Endodermal cell (in vitro differentiated cells): ENCODE data around the gene FAM193A. TPM values are rescaled to one million over a fixed set of nuclear protein-coding genes. Genes with fewer than 3 reads are reported as not detected.

ENCODE experiments used
- DNase-seq: peaks from one replicate; pipeline ENCODE4 v3.0.0-alpha.2; 2017
- H3K27ac ChIP-seq: 2 replicates; pipeline ENCODE4 v1.5.1; 2013; ENCODE audit warnings: mild to moderate bottlenecking, low read depth, low read length, moderate library complexity
- H3K27me3 ChIP-seq: 2 replicates; pipeline ENCODE4 v1.6.1; 2013; ENCODE audit warnings: mild to moderate bottlenecking, low read length, moderate library complexity; ENCODE audit not compliant: insufficient read depth, control insufficient read depth, poor library complexity, severe bottlenecking
- H3K36me3 ChIP-seq: 2 replicates; pipeline ENCODE4 v1.7.0; 2013; ENCODE audit warnings: mild to moderate bottlenecking, low read length, moderate library complexity; ENCODE audit not compliant: control insufficient read depth, insufficient read depth
- H3K4me1 ChIP-seq: one replicate; pipeline ENCODE4 v1.7.0; 2013; ENCODE audit warnings: low read length; ENCODE audit not compliant: control insufficient read depth, insufficient read depth
- H3K4me3 ChIP-seq: 2 replicates; pipeline ENCODE4 v1.5.1; 2013; ENCODE audit warnings: mild to moderate bottlenecking, low read length, moderate library complexity
- H3K9ac ChIP-seq: 2 replicates; pipeline ENCODE4 v1.6.1; 2013; ENCODE audit warnings: mild to moderate bottlenecking, low read length, moderate library complexity; ENCODE audit not compliant: poor library complexity, severe bottlenecking; ENCODE audit errors: extremely low read depth
- H3K9me3 ChIP-seq: 2 replicates; pipeline ENCODE4 v1.6.1; 2013; ENCODE audit warnings: mild to moderate bottlenecking, low read length, moderate library complexity; ENCODE audit not compliant: control insufficient read depth
- H3K27ac Mint-ChIP-seq: 2 replicates; pipeline ENCODE4 v1.8.0; 2020; ENCODE audit warnings: mixed read lengths
- H3K27me3 Mint-ChIP-seq: 2 replicates; pipeline ENCODE4 v1.8.0; 2021; ENCODE audit warnings: mild to moderate bottlenecking, mixed read lengths; ENCODE audit not compliant: insufficient read depth
- H3K36me3 Mint-ChIP-seq: 2 replicates; pipeline ENCODE4 v1.8.0; 2020; ENCODE audit warnings: low read depth, mixed read lengths
- H3K4me1 Mint-ChIP-seq: 2 replicates; pipeline ENCODE4 v1.8.0; 2020; ENCODE audit warnings: mixed read lengths
- H3K4me3 Mint-ChIP-seq: 2 replicates; pipeline ENCODE4 v1.8.0; 2020; ENCODE audit warnings: mild to moderate bottlenecking, moderate library complexity, mixed read lengths
- H3K9me3 Mint-ChIP-seq: 2 replicates; pipeline ENCODE4 v1.8.0; 2020; ENCODE audit warnings: mild to moderate bottlenecking, mixed read lengths
- CTCF ChIP-seq: fragments of 200-600 bp; sonication (generic); conservative IDR thresholded peaks from 2 replicates; pipeline ENCODE4 v1.5.0; 2021; ENCODE audit warnings: antibody characterized with exemption, mild to moderate bottlenecking
- WGBS, 2 experiments: methylation state at CpG; one replicate each; pipeline versions ENCODE4 v1.1.5 to v1.1.7; 2013; ENCODE audit warnings: missing lambda C conversion rate in 2 of 2, mixed read lengths in 1 of 2; ENCODE audit not compliant: insufficient coverage in 1 of 2, insufficient read length in 1 of 2; 5-methylcytosine and 5-hydroxymethylcytosine counted together
- total RNA-seq, 2 donors: library from RNA; stranded (reverse); fragmentation: NEBNext Ultra II Directional in 1 of 2; extraction: Animal tissue kit (Norgen Biotek cat#: 25700) in 1 of 2; gene quantifications; 2 replicates in 1 of 2; 3 replicates in 1 of 2; pipeline ENCODE4 v1.2.1, GENCODE V29; 2021

FAM193A gene
- total RNA-seq, 2 donors from 2014 or later: 32.1 to 39.0 TPM

GRCh38 chr4:2744576-2745270 is 208.3 kb downstream of the FAM193A start:
- no peak overlapping the region for H3K9ac ChIP-seq
- no peaks in the 10 kb centered on the region for H3K9me3 Mint-ChIP-seq
- H3K4me1 ChIP-seq: no peaks in the 10 kb centered on the region
- no peaks in the 10 kb centered on the region for H3K27me3 ChIP-seq
- WGBS, 2 experiments: 90 to 92% methylated on average over 22 to 28 of the region's 28 CpGs
- no peak overlapping the region for H3K4me3 ChIP-seq
- H3K36me3 Mint-ChIP-seq: peaks cover 48% of the 10 kb centered on the region
- H3K27ac ChIP-seq: no peak overlapping the region
- H3K4me1 Mint-ChIP-seq: no peaks in the 10 kb centered on the region
- H3K36me3 ChIP-seq: peaks cover 48% of the 10 kb centered on the region
- H3K27me3 Mint-ChIP-seq: no peaks in the 10 kb centered on the region
- H3K27ac Mint-ChIP-seq: no peak overlapping the region
- H3K4me3 Mint-ChIP-seq: no peak overlapping the region
- no peak for TF ChIP-seq CTCF
- H3K9me3 ChIP-seq: no peaks in the 10 kb centered on the region
- DNase-seq: no peak

DNA sequence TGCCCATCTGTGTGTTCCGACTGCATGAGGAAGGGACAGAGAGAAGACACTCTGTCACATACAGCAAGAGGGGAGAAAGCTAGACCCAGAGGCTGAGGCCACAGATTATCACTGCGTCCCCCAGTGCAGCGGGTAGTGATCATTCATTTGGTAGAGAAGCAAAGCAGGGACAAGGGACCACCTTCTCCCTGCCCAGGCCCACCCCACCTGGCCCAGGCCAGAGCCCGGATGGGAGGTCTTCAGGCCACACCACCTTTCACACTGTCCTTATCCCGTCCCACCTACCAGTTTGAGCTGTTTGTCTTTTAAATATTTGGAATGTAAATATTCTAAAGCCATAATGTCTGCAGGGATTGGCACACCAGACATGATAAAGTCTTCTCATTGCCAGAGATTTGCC is 209.1 kb downstream of the FAM193A start:
- Histone ChIP-seq H3K9ac (no peak overlapping the region), H3K9me3 (no peaks in the 10 kb centered on the region), H3K27me3 (no peaks in the 10 kb centered on the region), H3K4me3 (no peak overlapping the region), H3K36me3 (peaks cover 48% of the 10 kb centered on the region), H3K27ac (no peak overlapping the region), H3K4me1 (no peaks in the 10 kb centered on the region)
- H3K36me3 Mint-ChIP-seq: peaks cover 49% of the 10 kb centered on the region
- no peaks in the 10 kb centered on the region for H3K9me3 Mint-ChIP-seq
- H3K27me3 Mint-ChIP-seq: no peaks in the 10 kb centered on the region
- H3K4me1 Mint-ChIP-seq: no peaks in the 10 kb centered on the region
- WGBS, 2 experiments: 96% methylated on average over 3 to 4 of the region's 5 CpGs
- H3K4me3 Mint-ChIP-seq: no peak overlapping the region
- TF ChIP-seq CTCF: no peak
- no peak for DNase-seq
- peak overlapping the region; percentile 13 for H3K27ac Mint-ChIP-seq

DNA sequence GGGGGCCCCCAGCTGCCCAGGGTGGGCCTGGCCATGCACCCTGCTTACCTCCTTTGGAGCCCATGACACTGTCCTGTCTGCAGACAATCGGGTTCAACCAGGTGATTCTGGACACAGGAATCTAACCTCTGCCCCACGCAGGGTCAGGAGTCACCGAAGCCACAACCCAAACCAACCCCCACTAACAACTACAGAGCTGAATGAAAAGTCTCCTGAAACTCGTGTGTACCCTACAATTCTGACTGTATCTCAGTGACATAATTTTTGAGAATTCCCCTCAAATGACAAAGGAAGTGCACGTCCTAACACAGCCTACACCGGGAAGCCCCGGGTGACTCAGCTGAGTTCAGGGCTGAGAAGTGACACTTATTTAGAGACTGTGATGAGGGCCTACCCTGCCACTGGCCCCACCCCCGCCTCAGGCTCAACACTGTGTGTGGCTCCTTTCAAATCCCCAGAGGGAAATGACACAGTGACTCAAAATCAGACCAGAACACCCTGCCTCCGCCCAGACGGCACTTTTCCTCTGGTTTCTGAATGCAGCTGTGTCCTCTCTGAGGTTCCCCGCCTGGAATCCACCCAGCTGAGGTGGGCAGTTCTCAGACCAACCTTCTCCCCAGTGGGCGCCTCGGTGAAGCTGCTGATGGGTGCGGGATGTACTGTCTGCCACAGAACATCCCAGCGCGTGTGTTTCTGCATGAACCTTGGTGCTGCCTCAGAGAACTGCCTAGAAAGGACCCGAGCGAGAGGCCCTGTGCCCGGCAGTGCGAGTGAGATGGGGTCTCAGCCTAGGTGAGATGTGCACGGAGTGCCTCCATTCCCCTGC is 209.7 kb downstream of the FAM193A start:
- no peak for DNase-seq
- no peaks in the 10 kb centered on the region for H3K27me3 Mint-ChIP-seq
- H3K36me3 Mint-ChIP-seq: peaks cover 45% of the 10 kb centered on the region
- 85 to 88% methylated on average over 15 to 21 of the region's 21 CpGs for WGBS, 2 experiments
- no peak overlapping the region for H3K4me3 ChIP-seq
- H3K27ac ChIP-seq: no peak overlapping the region
- H3K36me3 ChIP-seq: peaks cover 48% of the 10 kb centered on the region
- no peak overlapping the region for H3K9ac ChIP-seq
- H3K9me3 ChIP-seq: no peaks in the 10 kb centered on the region
- TF ChIP-seq CTCF: no peak
- H3K4me1 Mint-ChIP-seq: no peaks in the 10 kb centered on the region
- peak overlapping the region; percentile 66 for H3K27ac Mint-ChIP-seq
- no peaks in the 10 kb centered on the region for H3K27me3 ChIP-seq
- no peaks in the 10 kb centered on the region for H3K9me3 Mint-ChIP-seq
- H3K4me1 ChIP-seq: no peaks in the 10 kb centered on the region
- H3K4me3 Mint-ChIP-seq: no peak overlapping the region
